SW 1271 (cell line): ENCODE results near the gene COP1.
"Not testable (repeated sequence)": the region's sequence is repeated elsewhere in the genome, so short reads cannot be mapped to it uniquely, and the experiment has no call there.

Source experiments
- DNase-seq, 2 experiments: peaks; one replicate each; lab custom pipeline; 2025; lab: John Stamatoyannopoulos, UW

COP1 gene

GRCh38 chr1:176122282-176122681, 84.8 kb downstream of the COP1 start:
- DNase-seq: no peak

- peak in 1 of 2 experiments; percentile 1 for DNase-seq
Observed at GRCh38 chr1:176119549-176119948, 87.5 kb downstream of the COP1 start.

- DNase-seq: no peak
Observed at GRCh38 chr1:176118985-176119384, 88.1 kb downstream of the COP1 start.

- no peak for DNase-seq
Observed at GRCh38 chr1:176111835-176112234, 95.3 kb downstream of the COP1 start.

- no peak for DNase-seq
Observed at GRCh38 chr1:176110203-176110602, 96.9 kb downstream of the COP1 start.

GRCh38 chr1:176102768-176103350, 104.2 kb downstream of the COP1 start:
- DNase-seq: no peak

GRCh38 chr1:176101951-176102642, 105.0 kb downstream of the COP1 start:
- no peak for DNase-seq

GRCh38 chr1:176098560-176098959, 108.5 kb downstream of the COP1 start:
- no peak for DNase-seq

- no peak for DNase-seq
Observed at GRCh38 chr1:176096015-176096414, 111.1 kb downstream of the COP1 start.

GRCh38 chr1:176090766-176091165, 116.3 kb downstream of the COP1 start:
- no peak for DNase-seq

- not testable (repeated sequence) for DNase-seq
Observed at GRCh38 chr1:176087746-176088145, 119.3 kb downstream of the COP1 start.

GRCh38 chr1:176073524-176074157, 133.4 kb downstream of the COP1 start:
- peak; percentile 4 to 58 for DNase-seq

GRCh38 chr1:176068901-176069300, 138.2 kb downstream of the COP1 start:
- no peak for DNase-seq

GRCh38 chr1:176068256-176068655, 138.8 kb downstream of the COP1 start:
- no peak for DNase-seq

- no peak for DNase-seq
Observed at GRCh38 chr1:176066709-176067108, 140.4 kb downstream of the COP1 start.

- DNase-seq: no peak
Observed at GRCh38 chr1:176058686-176059085, 148.4 kb downstream of the COP1 start.

GRCh38 chr1:176056312-176056711, 150.8 kb downstream of the COP1 start:
- DNase-seq: no peak

- DNase-seq: no peak
Observed at GRCh38 chr1:176055398-176055797, 151.7 kb downstream of the COP1 start.

- DNase-seq: no peak
Observed at GRCh38 chr1:176051902-176052518, 155.1 kb downstream of the COP1 start.

GRCh38 chr1:176051402-176051801, 155.7 kb downstream of the COP1 start:
- no peak for DNase-seq

- no peak for DNase-seq
Observed at GRCh38 chr1:176049582-176049981, 157.5 kb downstream of the COP1 start.

GRCh38 chr1:176046926-176047325, 160.2 kb downstream of the COP1 start:
- DNase-seq: no peak

GRCh38 chr1:176043537-176043936, 163.5 kb downstream of the COP1 start:
- no peak for DNase-seq
